NCI-H2196 (cell line): ENCODE measurements around the gene MYL3.

ENCODE experiments used
- DNase-seq: peaks from one replicate; lab custom pipeline; 2025; ENCODE audit not compliant: unreplicated experiment; lab: John Stamatoyannopoulos, UW

The MYL3 gene

DNA sequence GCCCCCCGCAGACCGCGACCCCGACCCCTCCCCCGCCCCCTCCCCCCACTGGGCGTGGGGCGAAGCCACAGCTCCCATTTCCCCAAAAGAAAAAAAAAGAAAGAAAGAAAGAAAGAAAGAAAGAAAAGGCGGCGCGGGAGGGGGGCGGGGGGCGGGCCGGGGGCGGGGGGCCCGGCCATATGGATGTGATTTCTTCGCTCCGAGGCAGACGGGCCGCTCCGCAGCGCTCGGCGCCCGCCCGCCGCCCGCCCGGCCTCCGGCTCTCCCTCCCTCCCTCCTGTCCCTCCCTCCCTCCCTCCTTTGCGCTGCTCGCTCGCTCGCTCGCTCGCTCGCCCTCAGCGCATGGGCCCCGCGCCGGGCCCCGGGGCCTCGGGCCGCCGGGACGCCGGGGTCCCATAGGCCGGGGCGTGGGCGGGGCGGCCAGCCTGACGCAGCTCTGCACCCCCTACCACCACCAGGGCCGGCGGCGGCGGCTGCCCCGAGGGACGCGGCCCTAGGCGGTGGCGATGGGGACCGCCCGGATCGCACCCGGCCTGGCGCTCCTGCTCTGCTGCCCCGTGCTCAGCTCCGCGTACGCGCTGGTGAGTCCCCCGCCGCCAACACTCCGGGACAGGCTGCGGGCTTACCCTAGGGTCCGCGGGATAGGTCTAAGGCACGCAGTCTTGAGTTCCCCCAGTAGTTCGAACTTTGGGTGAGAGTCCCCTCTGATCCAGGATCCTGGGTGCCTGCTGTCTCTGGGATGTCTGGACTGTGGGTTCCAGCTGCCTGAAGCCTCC, 20.0 kb upstream of the MYL3 start:
- DNase-seq = no peak

GRCh38 chr3:46882377-46883053, 19.3 kb upstream of the MYL3 start:
- no peak for DNase-seq

GRCh38 chr3:46881596-46882376, 18.5 kb upstream of the MYL3 start:
- no peak for DNase-seq

DNA sequence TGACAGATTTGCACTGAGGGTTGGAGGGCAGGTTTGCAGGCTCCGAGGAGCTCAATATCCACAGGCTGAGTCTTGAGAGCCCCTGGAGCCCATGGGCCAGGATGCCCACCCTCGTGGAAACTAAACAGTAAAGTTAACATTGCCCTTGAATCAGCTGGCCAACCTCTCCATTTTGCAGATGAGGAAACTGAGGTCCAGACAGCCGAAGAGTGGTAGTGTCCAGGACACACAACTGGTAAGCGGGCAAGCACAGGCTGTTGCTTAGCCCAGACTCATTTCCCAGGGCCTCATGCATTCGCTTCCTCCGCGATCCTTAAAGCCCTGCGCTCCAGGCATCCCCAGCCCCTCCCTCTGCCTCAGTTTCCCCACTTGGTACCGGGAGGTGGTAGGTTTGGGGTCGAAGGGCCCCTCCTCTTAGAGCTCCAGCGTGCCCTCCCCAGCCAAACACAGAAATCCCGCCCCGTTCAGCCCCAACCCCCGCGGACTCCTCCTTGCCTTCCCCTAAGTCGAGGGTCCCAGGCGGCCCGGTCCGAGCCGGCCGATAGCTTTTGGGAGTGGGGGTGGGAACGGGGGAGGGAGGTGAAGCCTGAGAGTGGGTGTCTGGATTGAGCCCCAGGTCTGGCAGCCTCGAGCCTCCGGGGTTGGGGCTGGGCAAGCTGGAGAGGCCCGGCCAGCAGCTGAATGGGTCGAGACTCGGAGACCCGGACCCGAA, 17.8 kb upstream of the MYL3 start:
- no peak for DNase-seq

GRCh38 chr3:46878781-46879436, 15.7 kb upstream of the MYL3 start:
- DNase-seq = no peak

DNA sequence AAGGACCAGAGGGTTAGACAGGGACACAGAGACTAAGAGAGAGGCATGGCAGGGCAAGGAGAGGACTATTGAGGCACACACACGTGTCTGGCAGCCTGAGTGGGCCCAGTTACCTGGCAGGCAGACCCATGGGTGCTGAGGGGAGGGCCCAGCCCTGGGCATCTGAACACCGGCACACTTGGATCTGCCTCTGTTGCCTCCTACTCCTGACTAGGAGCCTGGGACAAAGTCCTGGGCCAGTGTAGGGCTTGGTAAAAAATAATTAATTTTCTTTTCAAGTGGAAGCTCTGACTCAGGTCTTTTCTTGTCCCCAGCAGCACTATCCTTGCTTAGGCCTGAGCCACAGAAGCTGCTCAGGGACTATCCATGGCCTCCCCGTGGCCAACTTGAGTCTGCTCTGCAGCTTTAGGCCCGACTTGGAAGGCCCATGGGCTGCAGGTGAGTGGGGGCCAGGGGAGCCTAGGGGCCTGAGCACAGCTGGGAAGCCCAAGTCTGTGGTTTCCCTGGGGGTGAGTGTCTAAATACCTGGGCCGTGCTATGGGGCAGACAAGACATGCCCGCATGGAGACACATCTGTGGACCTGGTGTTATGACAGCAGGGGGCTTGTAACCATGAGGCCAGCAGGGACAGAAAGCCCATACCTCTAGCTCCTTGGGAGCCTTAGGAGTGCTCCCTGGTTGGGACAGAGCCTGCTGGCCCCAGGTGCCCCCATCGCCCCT, 14.3 kb upstream of the MYL3 start, which contains the start of gene PTH1R:
PTH1R (plus strand) TSS at position 316 of the 720 bp plus-strand sequence. CDS start 5,839 bp downstream, outside the sequence.
- no peak for DNase-seq

- DNase-seq = no peak
Measured at GRCh38 chr3:46876313-46877300, 13.4 kb upstream of the MYL3 start.

GRCh38 chr3:46875560-46875959, 12.3 kb upstream of the MYL3 start:
- DNase-seq = no peak

DNA sequence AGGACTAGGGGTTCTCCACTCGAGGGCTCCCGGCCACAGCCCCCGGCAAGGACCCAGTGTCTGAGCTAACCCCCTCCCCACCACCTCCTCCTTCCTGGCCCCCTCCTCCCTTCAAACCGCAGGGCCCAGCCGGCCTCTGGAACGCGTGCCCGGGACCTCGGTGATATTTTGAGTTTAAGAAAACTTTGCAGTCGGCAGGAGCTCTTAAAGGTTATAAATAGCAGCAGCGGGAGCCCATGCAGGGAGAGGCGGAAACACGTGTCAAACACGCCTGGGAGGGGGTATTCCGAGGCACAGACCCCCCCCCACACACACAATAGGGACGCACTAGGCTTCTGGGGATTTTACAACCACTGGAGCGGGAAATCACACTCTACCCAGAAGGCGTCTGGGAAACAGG, 11.2 kb upstream of the MYL3 start:
- no peak for DNase-seq

- DNase-seq = no peak
Measured at GRCh38 chr3:46873521-46873920, 10.3 kb upstream of the MYL3 start.

DNA sequence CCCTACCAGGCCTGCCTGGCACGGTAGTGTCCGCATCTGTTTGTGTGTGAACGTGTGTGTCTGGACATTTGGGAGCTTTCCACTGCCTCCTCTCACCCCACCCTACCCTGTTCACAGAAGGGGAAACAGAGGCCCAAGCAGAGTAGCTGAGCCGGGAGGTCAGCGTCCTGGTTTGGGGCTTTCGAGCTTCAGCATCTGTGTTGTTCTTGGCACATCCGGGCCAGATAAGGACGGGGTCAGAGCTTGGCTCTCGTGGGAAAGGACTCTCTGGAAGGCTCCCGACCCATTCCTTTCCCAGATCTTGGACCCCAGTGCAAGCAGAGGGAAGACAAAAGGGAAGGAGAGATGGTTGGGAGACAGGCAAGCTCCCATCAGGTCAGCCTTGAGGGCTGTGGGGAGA, 8.0 kb upstream of the MYL3 start:
- DNase-seq = no peak

GRCh38 chr3:46870651-46871050, 7.4 kb upstream of the MYL3 start:
- DNase-seq = no peak

DNA sequence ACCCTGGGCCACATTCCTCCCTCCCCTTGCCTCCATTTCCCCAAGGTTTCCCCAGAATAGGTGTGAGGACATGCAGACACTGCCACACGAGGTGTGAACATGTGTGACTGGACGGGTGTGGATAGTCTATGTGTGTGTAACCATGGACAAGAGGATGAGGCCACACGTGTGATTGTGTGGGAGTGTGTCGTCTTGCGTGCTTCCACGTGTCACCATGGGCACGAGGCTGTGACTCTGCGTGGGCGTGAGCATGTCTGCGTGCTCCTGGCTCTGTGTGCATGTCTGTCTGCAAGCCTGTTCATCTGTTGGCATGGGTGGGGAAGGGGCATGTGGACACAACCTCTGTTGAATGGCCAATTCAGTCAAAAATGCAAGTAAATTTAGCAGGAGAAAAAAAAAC, 6.2 kb upstream of the MYL3 start:
- no peak for DNase-seq

DNA sequence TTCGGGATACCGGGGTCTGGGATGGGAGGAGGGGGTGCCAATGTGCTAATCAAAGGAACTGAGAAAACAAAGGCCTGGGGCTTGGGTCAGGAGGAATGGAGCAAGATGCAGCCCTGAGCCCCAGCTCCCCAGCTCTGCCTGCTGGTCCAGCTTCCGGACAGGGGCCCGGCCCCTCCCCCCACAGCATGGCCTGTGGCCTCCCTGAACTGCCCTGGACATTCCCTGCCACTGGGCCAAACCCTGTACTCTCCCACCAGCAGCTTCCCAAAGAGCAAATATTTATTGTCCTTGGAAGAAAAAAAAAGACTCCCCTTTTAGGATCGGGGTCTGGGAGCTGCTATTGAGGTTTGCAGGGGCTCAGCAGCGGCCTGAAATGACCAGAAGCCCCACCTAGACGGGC, 5.7 kb upstream of the MYL3 start:
- no peak for DNase-seq

- DNase-seq = no peak
Measured at GRCh38 chr3:46868287-46868686, 5.0 kb upstream of the MYL3 start.

- DNase-seq = no peak
Measured at GRCh38 chr3:46867550-46867898, 4.3 kb upstream of the MYL3 start.

GRCh38 chr3:46866720-46867549, 3.7 kb upstream of the MYL3 start:
- peak; percentile 54 for DNase-seq

GRCh38 chr3:46866032-46866595, 2.9 kb upstream of the MYL3 start:
- no peak for DNase-seq
